Measurements from ENCODE around the gene MAP7. TPM values are rescaled to one million over a fixed set of nuclear protein-coding genes. Genes with fewer than 3 reads are reported as not detected.

MAP7 gene
- total RNA-seq, 4 donors from 2014 or later = 16.5 to 47.1 (median 38.8) TPM

DNA sequence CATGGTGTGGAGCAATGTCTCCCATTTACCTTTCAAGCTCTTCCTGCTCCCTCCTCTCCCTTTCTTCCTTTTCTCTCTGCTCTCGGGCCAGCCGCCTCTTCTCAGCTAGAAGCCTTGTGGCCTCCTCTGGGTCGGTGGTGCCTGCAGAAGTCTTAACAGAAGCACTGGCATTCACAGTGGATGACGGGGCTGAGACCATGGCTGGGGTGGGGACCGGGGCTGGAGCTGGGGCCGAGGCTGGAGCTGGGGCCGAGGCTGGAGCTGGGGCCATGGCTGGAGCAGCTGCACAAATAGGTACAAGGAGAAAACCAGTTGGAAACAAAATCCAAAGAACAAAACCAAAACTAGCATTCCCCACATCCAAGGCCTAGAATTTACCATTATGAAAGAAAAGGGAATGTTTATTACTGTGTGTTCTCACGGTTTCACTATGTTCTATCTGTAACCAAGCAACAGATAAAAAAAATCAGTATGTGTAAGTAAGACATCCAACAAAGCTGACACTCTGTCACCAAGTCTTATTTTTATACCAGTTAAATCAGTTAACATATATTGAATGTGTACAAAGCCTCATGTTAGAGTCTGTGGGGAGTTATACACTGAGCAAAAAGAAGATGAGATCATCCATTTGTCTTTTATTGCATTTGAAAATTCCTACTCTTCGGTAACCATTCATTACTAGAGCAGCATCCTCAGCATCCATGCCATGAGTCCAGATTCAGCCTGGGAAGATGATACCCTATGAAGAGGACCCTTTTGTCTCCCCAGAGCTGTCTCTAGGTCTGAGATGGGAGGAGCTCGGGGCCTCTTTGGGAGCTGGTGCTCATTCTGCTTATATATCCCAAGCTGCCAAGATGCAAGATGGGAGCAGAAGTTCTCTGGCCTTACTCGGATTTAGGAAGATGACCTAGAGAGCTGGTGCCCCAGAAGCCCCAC is 187.5 kb downstream of the MAP7 start:
- H3K27me3 ChIP-seq = no peaks in the 10 kb centered on the region
- no peak overlapping the region for H3K27ac ChIP-seq
- peaks cover 0 to 48% (median 0%) of the 10 kb centered on the region in 3 donors for H3K36me3 ChIP-seq
- H3K9me3 ChIP-seq = no peaks in the 10 kb centered on the region
- no peak for DNase-seq
- no peak overlapping the region for H3K4me3 ChIP-seq
- no peak for TF ChIP-seq POLR2A (IDR thresholded peaks at IDR 0.05)
- TF ChIP-seq, protein P1, sequence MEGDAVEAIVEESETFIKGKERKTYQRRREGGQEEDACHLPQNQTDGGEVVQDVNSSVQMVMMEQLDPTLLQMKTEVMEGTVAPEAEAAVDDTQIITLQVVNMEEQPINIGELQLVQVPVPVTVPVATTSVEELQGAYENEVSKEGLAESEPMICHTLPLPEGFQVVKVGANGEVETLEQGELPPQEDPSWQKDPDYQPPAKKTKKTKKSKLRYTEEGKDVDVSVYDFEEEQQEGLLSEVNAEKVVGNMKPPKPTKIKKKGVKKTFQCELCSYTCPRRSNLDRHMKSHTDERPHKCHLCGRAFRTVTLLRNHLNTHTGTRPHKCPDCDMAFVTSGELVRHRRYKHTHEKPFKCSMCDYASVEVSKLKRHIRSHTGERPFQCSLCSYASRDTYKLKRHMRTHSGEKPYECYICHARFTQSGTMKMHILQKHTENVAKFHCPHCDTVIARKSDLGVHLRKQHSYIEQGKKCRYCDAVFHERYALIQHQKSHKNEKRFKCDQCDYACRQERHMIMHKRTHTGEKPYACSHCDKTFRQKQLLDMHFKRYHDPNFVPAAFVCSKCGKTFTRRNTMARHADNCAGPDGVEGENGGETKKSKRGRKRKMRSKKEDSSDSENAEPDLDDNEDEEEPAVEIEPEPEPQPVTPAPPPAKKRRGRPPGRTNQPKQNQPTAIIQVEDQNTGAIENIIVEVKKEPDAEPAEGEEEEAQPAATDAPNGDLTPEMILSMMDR (IDR thresholded peaks at IDR 0.05) = no peak
- H3K4me1 ChIP-seq = no peaks in the 10 kb centered on the region

DNA sequence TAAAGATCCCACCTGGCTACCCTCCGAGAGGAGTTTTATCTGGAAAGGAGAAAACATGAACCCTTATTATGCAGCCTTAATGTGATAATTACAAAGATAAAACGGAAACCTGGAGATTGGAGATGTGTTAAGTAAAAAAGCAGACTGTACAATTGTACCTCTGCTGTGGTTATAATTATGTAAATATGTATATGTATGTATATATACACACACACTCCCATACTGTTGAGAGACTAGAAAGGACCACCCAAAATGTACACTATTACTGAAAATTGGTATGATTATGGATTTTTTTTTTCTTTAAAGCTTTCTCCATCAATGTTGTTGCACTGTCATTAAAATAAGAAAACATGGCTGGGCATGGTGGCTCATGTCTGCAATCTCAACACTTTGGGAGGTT is 188.4 kb downstream of the MAP7 start:
- Histone ChIP-seq H3K27ac (no peak overlapping the region), H3K4me1 (no peaks in the 10 kb centered on the region), H3K4me3 (no peak overlapping the region), H3K27me3 (no peaks in the 10 kb centered on the region), H3K9me3 (no peaks in the 10 kb centered on the region), H3K36me3 (peaks cover 0 to 44% (median 0%) of the 10 kb centered on the region in 3 donors)
- DNase-seq = no peak
- no peak for TF ChIP-seq POLR2A (IDR thresholded peaks at IDR 0.05)
- TF ChIP-seq, protein P1 (IDR thresholded peaks at IDR 0.05) = no peak

DNA sequence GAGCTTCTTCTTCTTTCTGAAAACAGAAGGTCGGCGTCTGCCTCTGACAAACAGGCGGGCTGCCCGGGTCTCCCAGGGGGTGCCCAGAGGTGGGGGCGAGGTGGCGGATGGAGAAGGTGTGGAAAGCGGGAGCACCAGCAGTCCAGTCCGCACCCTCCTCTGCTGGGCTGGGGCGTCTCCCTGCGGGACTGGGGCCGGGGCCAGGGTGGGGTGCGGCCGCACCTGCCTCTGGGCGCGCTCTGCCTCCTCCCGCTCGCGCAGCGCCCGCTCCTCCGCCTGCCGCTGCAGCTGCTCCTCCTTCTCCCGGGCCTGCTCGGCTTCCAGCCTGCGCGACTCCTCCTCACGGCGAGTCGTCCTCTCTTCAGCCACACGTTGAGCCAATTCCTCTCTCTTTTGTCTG is 189.4 kb downstream of the MAP7 start:
- no peaks in the 10 kb centered on the region for H3K9me3 ChIP-seq
- no peak overlapping the region for H3K4me3 ChIP-seq
- H3K36me3 ChIP-seq = peaks cover 0 to 49% (median 0%) of the 10 kb centered on the region in 3 donors
- H3K27ac ChIP-seq = no peak overlapping the region
- H3K4me1 ChIP-seq = no peaks in the 10 kb centered on the region
- no peaks in the 10 kb centered on the region for H3K27me3 ChIP-seq
- DNase-seq = no peak
- no peak for TF ChIP-seq POLR2A (IDR thresholded peaks at IDR 0.05)
- TF ChIP-seq, protein P1 (IDR thresholded peaks at IDR 0.05) = no peak

DNA sequence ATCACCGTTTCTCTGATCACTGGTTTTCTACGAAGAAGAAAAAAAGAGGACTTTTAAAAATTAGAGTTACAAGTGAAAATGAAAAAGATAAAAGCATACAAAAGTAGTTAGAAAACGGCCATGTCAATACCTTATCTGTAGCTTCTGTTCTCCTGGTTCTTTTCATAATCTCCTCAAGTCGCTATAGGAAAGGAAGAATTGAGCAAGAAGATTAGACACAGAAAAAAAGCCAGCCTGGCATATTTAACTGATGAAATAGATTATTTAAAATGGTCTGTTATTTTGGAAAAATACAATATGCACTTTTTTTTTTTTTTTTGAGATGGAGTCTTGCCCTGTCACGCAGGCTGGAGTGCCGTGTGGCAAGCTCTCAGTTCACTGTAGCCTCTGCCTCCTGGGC is 190.4 kb downstream of the MAP7 start:
- Histone ChIP-seq H3K9me3 (no peaks in the 10 kb centered on the region), H3K4me1 (no peaks in the 10 kb centered on the region), H3K27ac (no peak overlapping the region), H3K36me3 (peaks cover 0 to 49% (median 0%) of the 10 kb centered on the region in 3 donors), H3K4me3 (no peak overlapping the region), H3K27me3 (no peaks in the 10 kb centered on the region)
- DNase-seq = no peak
- TF ChIP-seq, protein P1 (IDR thresholded peaks at IDR 0.05) = no peak
- no peak for TF ChIP-seq POLR2A (IDR thresholded peaks at IDR 0.05)

DNA sequence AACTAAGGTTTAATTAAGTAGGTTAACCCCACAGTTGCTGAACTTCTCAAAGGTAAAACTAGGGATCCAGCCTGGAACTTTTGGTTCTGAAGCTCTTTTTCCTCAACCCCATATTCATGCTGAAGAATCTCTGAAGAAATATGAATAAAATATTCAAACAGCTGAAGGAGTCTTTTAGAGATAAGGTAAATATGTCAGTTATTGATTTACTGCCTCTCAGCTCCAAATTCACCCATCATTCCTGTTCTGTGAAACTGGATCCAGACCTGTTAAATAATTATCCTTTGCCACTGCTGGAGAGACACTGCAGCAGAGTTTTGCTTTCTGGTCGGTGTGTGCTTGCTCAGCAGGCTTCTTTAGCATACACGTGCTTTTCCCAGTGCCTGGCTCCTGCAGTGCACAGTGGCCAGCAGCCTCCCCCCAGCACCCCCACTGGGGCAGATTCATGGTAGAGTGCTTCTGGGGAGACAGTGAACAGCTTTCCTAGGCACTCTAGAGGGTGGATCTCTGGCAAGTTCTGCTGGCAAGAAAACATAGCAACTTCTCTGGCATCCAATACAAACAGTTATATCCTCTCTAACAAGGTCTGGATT is 198.6 kb downstream of the MAP7 start:
- TF ChIP-seq POLR2A (IDR thresholded peaks at IDR 0.05) = no peak
- TF ChIP-seq, protein P1 (IDR thresholded peaks at IDR 0.05) = no peak
- H3K27me3 ChIP-seq = no peaks in the 10 kb centered on the region
- no peak overlapping the region for H3K4me3 ChIP-seq
- H3K4me1 ChIP-seq = no peaks in the 10 kb centered on the region
- no peak for DNase-seq
- no peak overlapping the region for H3K27ac ChIP-seq
- peaks cover 0 to 4% (median 0%) of the 10 kb centered on the region in 3 donors for H3K36me3 ChIP-seq
- no peaks in the 10 kb centered on the region for H3K9me3 ChIP-seq

Measured in Peyer's patch (tissue), 4 donors.